ENCODE data around the gene AGXT. TPM values are rescaled to one million over a fixed set of nuclear protein-coding genes. Genes with fewer than 3 reads are reported as not detected.

AGXT gene
- total RNA-seq, 4 donors from 2014 or later = not detected

GRCh38 chr2:240913810-240914644 is 45.4 kb downstream of the AGXT start:
- H3K4me3 ChIP-seq (replicated peaks in 1 of 3) = no peak overlapping the region
- peaks cover 0 to 43% of the 10 kb centered on the region in 2 donors for H3K4me1 ChIP-seq
- peak; percentile 59 to 61 for DNase-seq
- WGBS, 2 donors = 38 to 40% methylated on average over 15 to 27 of the region's 36 CpGs
- intact Hi-C loops (cut with DNase I) = loop anchor here (10.0 kb wide), 1 partner anchor 81 kb away; the partner anchor contains the start of gene SNED1
- no peaks in the 10 kb centered on the region for H3K9me3 ChIP-seq
- TF ChIP-seq POLR2A (IDR thresholded peaks at IDR 0.05) = no peak
- TF ChIP-seq, protein P1, sequence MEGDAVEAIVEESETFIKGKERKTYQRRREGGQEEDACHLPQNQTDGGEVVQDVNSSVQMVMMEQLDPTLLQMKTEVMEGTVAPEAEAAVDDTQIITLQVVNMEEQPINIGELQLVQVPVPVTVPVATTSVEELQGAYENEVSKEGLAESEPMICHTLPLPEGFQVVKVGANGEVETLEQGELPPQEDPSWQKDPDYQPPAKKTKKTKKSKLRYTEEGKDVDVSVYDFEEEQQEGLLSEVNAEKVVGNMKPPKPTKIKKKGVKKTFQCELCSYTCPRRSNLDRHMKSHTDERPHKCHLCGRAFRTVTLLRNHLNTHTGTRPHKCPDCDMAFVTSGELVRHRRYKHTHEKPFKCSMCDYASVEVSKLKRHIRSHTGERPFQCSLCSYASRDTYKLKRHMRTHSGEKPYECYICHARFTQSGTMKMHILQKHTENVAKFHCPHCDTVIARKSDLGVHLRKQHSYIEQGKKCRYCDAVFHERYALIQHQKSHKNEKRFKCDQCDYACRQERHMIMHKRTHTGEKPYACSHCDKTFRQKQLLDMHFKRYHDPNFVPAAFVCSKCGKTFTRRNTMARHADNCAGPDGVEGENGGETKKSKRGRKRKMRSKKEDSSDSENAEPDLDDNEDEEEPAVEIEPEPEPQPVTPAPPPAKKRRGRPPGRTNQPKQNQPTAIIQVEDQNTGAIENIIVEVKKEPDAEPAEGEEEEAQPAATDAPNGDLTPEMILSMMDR (IDR thresholded peaks at IDR 0.05) = peak; percentile 70 to 96 (median 78)
- H3K27me3 ChIP-seq = no peaks in the 10 kb centered on the region
- H3K36me3 ChIP-seq = no peaks in the 10 kb centered on the region
- H3K27ac ChIP-seq = peak overlapping the region in 1 of 3 donors; percentile 15

GRCh38 chr2:240914645-240915525 is 46.3 kb downstream of the AGXT start:
- H3K27ac ChIP-seq = no peak overlapping the region
- intact Hi-C loops (cut with DNase I) = loop anchor here (10.0 kb wide), 1 partner anchor 80 kb away; the partner anchor contains the start of gene SNED1
- H3K4me1 ChIP-seq = peaks cover 0 to 43% of the 10 kb centered on the region in 2 donors
- no peaks in the 10 kb centered on the region for H3K9me3 ChIP-seq
- TF ChIP-seq POLR2A (IDR thresholded peaks at IDR 0.05) = no peak
- TF ChIP-seq, protein P1 (IDR thresholded peaks at IDR 0.05) = peak in 2 of 6 experiments; percentile 1 to 6
- no peaks in the 10 kb centered on the region for H3K36me3 ChIP-seq
- DNase-seq = no peak
- H3K27me3 ChIP-seq = no peaks in the 10 kb centered on the region
- WGBS, 2 donors = 63 to 81% methylated on average over 6 to 22 of the region's 25 CpGs
- no peak overlapping the region for H3K4me3 ChIP-seq (replicated peaks in 1 of 3)

DNA sequence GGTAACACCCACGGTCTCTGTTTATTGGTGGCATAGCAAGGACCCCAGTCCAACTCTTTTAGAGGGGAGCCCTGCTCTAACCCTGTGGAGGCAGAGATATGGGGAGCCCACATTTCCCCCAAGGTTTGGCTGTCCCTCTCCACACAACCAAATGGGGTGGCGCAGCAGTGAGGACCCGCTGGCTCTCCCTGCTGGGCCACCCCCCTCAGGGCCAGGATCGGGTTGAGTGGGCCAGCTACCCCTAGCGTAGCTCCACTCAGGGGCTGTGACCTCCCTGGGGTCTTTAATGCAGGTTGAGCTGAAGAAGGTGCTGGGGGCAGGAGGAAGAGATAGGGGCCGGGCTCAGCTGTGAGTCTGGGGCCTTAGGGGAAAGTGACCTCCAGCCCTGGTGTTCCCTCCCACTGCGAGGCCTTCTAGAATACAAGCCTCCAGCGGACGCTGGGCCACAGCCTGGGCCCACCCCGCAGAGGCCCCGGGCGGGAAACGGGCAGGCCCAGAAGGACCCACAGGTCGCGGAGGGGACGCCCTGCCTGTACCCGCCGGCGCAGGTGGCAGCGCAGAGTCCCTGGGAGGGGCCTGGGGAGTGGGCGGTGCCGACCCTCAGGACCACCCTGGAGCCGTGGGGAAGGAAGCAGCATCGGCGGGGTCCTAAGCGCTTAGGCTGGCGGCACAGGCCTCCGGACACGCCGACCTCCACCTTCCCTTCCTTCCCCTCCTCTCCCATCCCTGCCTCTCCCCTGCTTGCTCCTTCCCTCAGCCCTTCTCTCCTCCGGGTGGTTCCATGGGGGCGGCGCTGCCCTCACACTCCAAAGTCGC is 47.1 kb downstream of the AGXT start:
- WGBS, 2 donors = 22 to 48% methylated on average over 10 to 29 of the region's 34 CpGs
- H3K4me1 ChIP-seq = peaks cover 0 to 43% of the 10 kb centered on the region in 2 donors
- no peaks in the 10 kb centered on the region for H3K36me3 ChIP-seq
- H3K4me3 ChIP-seq (replicated peaks in 1 of 3) = no peak overlapping the region
- no peak overlapping the region for H3K27ac ChIP-seq
- no peaks in the 10 kb centered on the region for H3K9me3 ChIP-seq
- intact Hi-C loops (cut with DNase I) = loop anchor here (10.0 kb wide), 1 partner anchor 79 kb away; the partner anchor contains the start of gene SNED1
- DNase-seq = no peak
- TF ChIP-seq, protein P1 (IDR thresholded peaks at IDR 0.05) = no peak
- TF ChIP-seq POLR2A (IDR thresholded peaks at IDR 0.05) = no peak
- no peaks in the 10 kb centered on the region for H3K27me3 ChIP-seq

GRCh38 chr2:240916571-240917008 is 48.0 kb downstream of the AGXT start:
- no peak for TF ChIP-seq POLR2A (IDR thresholded peaks at IDR 0.05)
- TF ChIP-seq, protein P1 (IDR thresholded peaks at IDR 0.05) = no peak
- Histone ChIP-seq H3K4me1 (peaks cover 0 to 44% of the 10 kb centered on the region in 2 donors), H3K9me3 (no peaks in the 10 kb centered on the region), H3K27ac (no peak overlapping the region), H3K4me3 (replicated peaks in 1 of 3) (no peak overlapping the region), H3K36me3 (no peaks in the 10 kb centered on the region), H3K27me3 (no peaks in the 10 kb centered on the region)
- intact Hi-C loops (cut with DNase I) = loop anchor here (10.0 kb wide), 1 partner anchor 78 kb away; the partner anchor contains the start of gene SNED1
- WGBS, 2 donors = 5 to 45% methylated on average over 8 to 13 of the region's 24 CpGs
- peak; percentile 44 to 58 for DNase-seq

All from thyroid gland (tissue), 4 donors.